ENCODE data around the gene SNRPA.

SNRPA gene

DNA sequence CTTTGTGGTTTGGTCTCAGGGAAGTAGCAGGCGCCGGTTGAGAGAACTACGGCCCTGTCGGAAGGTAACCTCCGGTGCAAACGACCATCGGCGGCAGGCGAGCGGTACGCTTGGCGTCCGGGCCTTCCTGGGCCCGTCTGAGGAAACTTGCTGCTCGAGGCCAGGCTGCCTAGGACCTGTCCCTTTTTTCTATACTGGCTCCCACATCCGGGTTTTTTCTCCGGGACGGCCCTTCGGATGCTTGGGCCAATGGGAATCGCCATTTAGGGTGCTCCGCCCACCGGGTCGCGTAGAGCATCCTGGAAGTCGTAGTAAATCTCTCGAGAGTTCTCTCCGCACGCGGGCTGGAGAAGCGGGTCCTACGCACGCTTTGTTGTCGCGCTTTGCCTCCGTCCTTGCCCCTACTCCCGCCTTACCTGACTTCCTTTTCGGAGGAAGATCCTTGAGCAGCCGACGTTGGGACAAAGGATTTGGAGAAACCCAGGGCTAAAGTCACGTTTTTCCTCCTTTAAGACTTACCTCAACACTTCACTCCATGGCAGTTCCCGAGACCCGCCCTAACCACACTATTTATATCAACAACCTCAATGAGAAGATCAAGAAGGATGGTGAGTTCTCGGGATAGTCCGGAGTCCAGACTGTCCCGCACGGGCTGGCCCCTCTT, at the start of gene SNRPA:
Gene SNRPA (plus strand): TSS at position 330 of the 664 bp plus-strand sequence. CDS start 206 bp downstream, at position 536.
- no peaks in the 10 kb centered on the region for H3K9me3 ChIP-seq (ENCODE audit: control insufficient read depth, insufficient read depth, low read length)
- H3K27ac ChIP-seq (ENCODE audit: low read length): no peak within 1 kb of the TSS
- WGBS (ENCODE audit: insufficient coverage, insufficient read length): no CpG with 5 or more reads among the region's 46 CpGs
- DNase-seq (ENCODE audit: low read depth, low spot score): peak; percentile 97
- H3K36me3 ChIP-seq (ENCODE audit: control insufficient read depth, insufficient read depth, low read length): peaks cover 4% of the 10 kb centered on the region; the same call in 1 of the 2 replicates
- H3K4me3 ChIP-seq (ENCODE audit: low read length): peak within 1 kb of the TSS; percentile 76
- no peaks in the 10 kb centered on the region; the same call in none of the 2 replicates for H3K4me1 ChIP-seq (ENCODE audit: control insufficient read depth, insufficient read depth, low read length)
- no peaks in the 10 kb centered on the region for H3K27me3 ChIP-seq (ENCODE audit: control insufficient read depth, insufficient read depth, low read length)

GRCh38 chr19:40701758-40702157, 49.2 kb upstream of the SNRPA start:
- Histone ChIP-seq H3K4me1 (ENCODE audit: control insufficient read depth, insufficient read depth, low read length) (no peaks in the 10 kb centered on the region; the same call in none of the 2 replicates), H3K36me3 (ENCODE audit: control insufficient read depth, insufficient read depth, low read length) (peaks cover 26% of the 10 kb centered on the region), H3K4me3 (ENCODE audit: low read length) (no peak overlapping the region), H3K27ac (ENCODE audit: low read length) (no peak overlapping the region), H3K9me3 (ENCODE audit: control insufficient read depth, insufficient read depth, low read length) (no peaks in the 10 kb centered on the region), H3K27me3 (ENCODE audit: control insufficient read depth, insufficient read depth, low read length) (no peaks in the 10 kb centered on the region)
- no peak for DNase-seq (ENCODE audit: low read depth, low spot score)
- WGBS (ENCODE audit: insufficient coverage, insufficient read length): no CpG with 5 or more reads among the region's 6 CpGs

- peaks cover 26% of the 10 kb centered on the region for H3K36me3 ChIP-seq (ENCODE audit: control insufficient read depth, insufficient read depth, low read length)
- no peaks in the 10 kb centered on the region for H3K27me3 ChIP-seq (ENCODE audit: control insufficient read depth, insufficient read depth, low read length)
- no peaks in the 10 kb centered on the region; the same call in none of the 2 replicates for H3K4me1 ChIP-seq (ENCODE audit: control insufficient read depth, insufficient read depth, low read length)
- H3K27ac ChIP-seq (ENCODE audit: low read length): no peak overlapping the region
- DNase-seq (ENCODE audit: low read depth, low spot score): no peak
- H3K4me3 ChIP-seq (ENCODE audit: low read length): no peak overlapping the region
- no peaks in the 10 kb centered on the region for H3K9me3 ChIP-seq (ENCODE audit: control insufficient read depth, insufficient read depth, low read length)
- WGBS (ENCODE audit: insufficient coverage, insufficient read length): 100% methylated on average over 1 of the region's 18 CpGs
Observed at GRCh38 chr19:40702337-40703012, 48.5 kb upstream of the SNRPA start.

DNA sequence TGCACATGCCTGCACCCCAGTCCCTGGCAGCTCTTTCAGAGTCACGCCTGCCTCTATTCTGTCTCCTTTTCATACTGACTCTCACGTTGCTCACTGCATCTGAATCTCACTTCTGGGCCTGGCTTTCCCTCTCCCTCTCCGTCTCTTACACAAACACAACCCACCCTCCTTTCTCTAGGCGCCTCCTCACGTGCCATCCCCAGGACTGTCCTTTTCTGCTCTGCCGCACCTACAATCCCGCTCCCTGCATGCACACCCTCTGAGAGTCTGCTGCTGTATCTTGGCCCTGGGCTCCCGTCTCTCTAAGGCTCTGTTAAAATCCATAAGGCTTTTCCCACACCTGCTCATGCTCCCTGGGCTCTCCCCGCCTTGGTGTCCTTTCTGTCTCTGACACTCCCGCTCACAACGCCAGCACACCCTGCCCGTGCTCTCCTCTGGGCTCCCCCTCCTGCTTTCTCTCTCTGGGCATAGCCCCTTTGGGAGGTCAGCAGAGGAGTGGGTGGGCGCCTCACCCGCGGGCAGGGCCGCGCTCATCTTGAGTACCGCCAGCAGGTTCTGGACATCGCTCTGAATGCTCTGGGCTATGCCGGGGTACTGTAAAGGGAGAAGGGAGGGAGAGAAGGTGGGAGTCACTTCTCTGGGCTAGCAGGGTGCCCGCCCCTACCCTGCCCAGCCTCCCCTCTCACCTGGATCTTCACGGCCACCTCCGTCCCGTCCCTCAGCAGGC, 47.8 kb upstream of the SNRPA start:
- WGBS (ENCODE audit: insufficient coverage, insufficient read length): no CpG with 5 or more reads among the region's 24 CpGs
- no peak overlapping the region for H3K27ac ChIP-seq (ENCODE audit: low read length)
- no peaks in the 10 kb centered on the region; the same call in none of the 2 replicates for H3K4me1 ChIP-seq (ENCODE audit: control insufficient read depth, insufficient read depth, low read length)
- H3K4me3 ChIP-seq (ENCODE audit: low read length): no peak overlapping the region
- DNase-seq (ENCODE audit: low read depth, low spot score): no peak
- no peaks in the 10 kb centered on the region for H3K9me3 ChIP-seq (ENCODE audit: control insufficient read depth, insufficient read depth, low read length)
- no peaks in the 10 kb centered on the region for H3K27me3 ChIP-seq (ENCODE audit: control insufficient read depth, insufficient read depth, low read length)
- H3K36me3 ChIP-seq (ENCODE audit: control insufficient read depth, insufficient read depth, low read length): peaks cover 26% of the 10 kb centered on the region

GRCh38 chr19:40704491-40705361, 46.3 kb upstream of the SNRPA start:
- WGBS (ENCODE audit: insufficient coverage, insufficient read length): no CpG with 5 or more reads among the region's 18 CpGs
- Histone ChIP-seq H3K36me3 (ENCODE audit: control insufficient read depth, insufficient read depth, low read length) (peaks cover 26% of the 10 kb centered on the region), H3K27ac (ENCODE audit: low read length) (no peak overlapping the region), H3K9me3 (ENCODE audit: control insufficient read depth, insufficient read depth, low read length) (no peaks in the 10 kb centered on the region), H3K4me1 (ENCODE audit: control insufficient read depth, insufficient read depth, low read length) (no peaks in the 10 kb centered on the region; the same call in none of the 2 replicates), H3K27me3 (ENCODE audit: control insufficient read depth, insufficient read depth, low read length) (no peaks in the 10 kb centered on the region), H3K4me3 (ENCODE audit: low read length) (no peak overlapping the region)
- DNase-seq (ENCODE audit: low read depth, low spot score): no peak

- no CpG with 5 or more reads among the region's 9 CpGs for WGBS (ENCODE audit: insufficient coverage, insufficient read length)
- no peaks in the 10 kb centered on the region for H3K9me3 ChIP-seq (ENCODE audit: control insufficient read depth, insufficient read depth, low read length)
- H3K4me3 ChIP-seq (ENCODE audit: low read length): no peak overlapping the region
- H3K27me3 ChIP-seq (ENCODE audit: control insufficient read depth, insufficient read depth, low read length): no peaks in the 10 kb centered on the region
- peaks cover 26% of the 10 kb centered on the region for H3K36me3 ChIP-seq (ENCODE audit: control insufficient read depth, insufficient read depth, low read length)
- no peaks in the 10 kb centered on the region; the same call in 1 of the 2 replicates for H3K4me1 ChIP-seq (ENCODE audit: control insufficient read depth, insufficient read depth, low read length)
- no peak for DNase-seq (ENCODE audit: low read depth, low spot score)
- no peak overlapping the region for H3K27ac ChIP-seq (ENCODE audit: low read length)
Observed at GRCh38 chr19:40705362-40705651, 45.7 kb upstream of the SNRPA start.

DNA sequence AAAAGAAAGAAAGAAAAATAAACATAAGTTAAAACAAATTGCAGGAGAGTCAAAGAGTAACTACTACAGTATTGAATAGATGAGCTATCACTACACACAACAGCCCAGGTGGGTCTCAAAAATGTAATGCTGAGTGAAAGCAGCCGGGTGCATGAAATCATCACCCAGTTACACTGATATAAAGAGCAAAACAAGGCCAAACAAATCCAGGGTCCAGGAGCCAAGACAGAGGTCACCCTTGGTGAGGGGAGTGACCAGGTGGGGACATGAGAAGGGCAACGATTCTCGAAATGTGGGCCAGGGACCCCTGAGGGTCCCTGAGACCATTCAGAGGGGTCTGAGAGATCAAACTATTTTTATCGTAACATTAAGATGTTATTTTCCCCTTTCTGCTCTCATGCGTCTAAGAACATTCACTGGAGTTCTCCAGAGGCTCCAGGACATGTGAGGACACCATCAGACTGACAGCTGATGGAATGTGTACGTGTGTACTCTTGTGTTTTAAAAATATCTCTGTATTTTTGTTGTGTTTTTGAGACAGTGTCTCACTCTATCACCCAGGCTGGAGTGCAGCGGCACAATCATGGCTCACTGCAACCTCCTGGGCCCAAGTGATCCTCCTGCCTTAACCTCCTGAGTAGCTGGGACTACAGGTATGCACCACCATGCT, 44.9 kb upstream of the SNRPA start:
- Histone ChIP-seq H3K27me3 (ENCODE audit: control insufficient read depth, insufficient read depth, low read length) (no peaks in the 10 kb centered on the region), H3K9me3 (ENCODE audit: control insufficient read depth, insufficient read depth, low read length) (no peaks in the 10 kb centered on the region), H3K36me3 (ENCODE audit: control insufficient read depth, insufficient read depth, low read length) (peaks cover 26% of the 10 kb centered on the region), H3K27ac (ENCODE audit: low read length) (no peak overlapping the region), H3K4me1 (ENCODE audit: control insufficient read depth, insufficient read depth, low read length) (no peaks in the 10 kb centered on the region; the same call in 1 of the 2 replicates), H3K4me3 (ENCODE audit: low read length) (no peak overlapping the region)
- no peak for DNase-seq (ENCODE audit: low read depth, low spot score)
- WGBS (ENCODE audit: insufficient coverage, insufficient read length): no CpG with 5 or more reads among the region's 7 CpGs

GRCh38 chr19:40707615-40708014, 43.4 kb upstream of the SNRPA start:
- Histone ChIP-seq H3K9me3 (ENCODE audit: control insufficient read depth, insufficient read depth, low read length) (no peaks in the 10 kb centered on the region), H3K4me1 (ENCODE audit: control insufficient read depth, insufficient read depth, low read length) (no peaks in the 10 kb centered on the region), H3K27me3 (ENCODE audit: control insufficient read depth, insufficient read depth, low read length) (no peaks in the 10 kb centered on the region), H3K27ac (ENCODE audit: low read length) (no peak overlapping the region), H3K4me3 (ENCODE audit: low read length) (no peak overlapping the region), H3K36me3 (ENCODE audit: control insufficient read depth, insufficient read depth, low read length) (peaks cover 18% of the 10 kb centered on the region)
- no CpG with 5 or more reads among the region's 7 CpGs for WGBS (ENCODE audit: insufficient coverage, insufficient read length)
- no peak for DNase-seq (ENCODE audit: low read depth, low spot score)

DNA sequence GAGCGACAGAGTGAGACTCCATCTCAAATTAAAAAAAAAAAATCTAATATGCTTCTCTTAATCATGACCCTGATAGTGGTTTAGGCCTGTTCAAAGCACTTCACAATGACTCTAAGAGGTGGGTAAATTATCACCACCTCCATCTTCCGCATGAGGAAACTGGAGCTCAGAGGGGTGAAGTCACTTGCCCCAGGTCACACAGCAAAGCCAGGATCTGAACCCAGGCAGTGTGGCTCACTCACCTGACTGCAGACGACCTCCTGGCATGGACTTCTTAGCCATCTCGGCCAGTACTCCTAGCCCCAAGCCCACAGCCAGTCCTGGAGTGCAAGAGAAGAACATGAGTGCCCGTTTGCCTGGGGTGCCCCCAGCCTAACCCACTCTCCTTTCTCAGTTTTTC, 41.2 kb upstream of the SNRPA start:
- no peaks in the 10 kb centered on the region for H3K27me3 ChIP-seq (ENCODE audit: control insufficient read depth, insufficient read depth, low read length)
- peaks cover 10% of the 10 kb centered on the region for H3K36me3 ChIP-seq (ENCODE audit: control insufficient read depth, insufficient read depth, low read length)
- H3K27ac ChIP-seq (ENCODE audit: low read length): no peak overlapping the region
- WGBS (ENCODE audit: insufficient coverage, insufficient read length): no CpG with 5 or more reads among the region's 5 CpGs
- H3K9me3 ChIP-seq (ENCODE audit: control insufficient read depth, insufficient read depth, low read length): no peaks in the 10 kb centered on the region
- H3K4me1 ChIP-seq (ENCODE audit: control insufficient read depth, insufficient read depth, low read length): no peaks in the 10 kb centered on the region
- no peak for DNase-seq (ENCODE audit: low read depth, low spot score)
- no peak overlapping the region for H3K4me3 ChIP-seq (ENCODE audit: low read length)
